MM.1S (cell line): ENCODE measurements around the gene ZNF441.

ENCODE experiments used
- DNase-seq: peaks from one replicate; pipeline ENCODE4 v3.0.0-alpha.2; 2015
- H2AFZ ChIP-seq: fragments of 300-600 bp; sonication (generic); 2 replicates; pipeline ENCODE4 v1.6.0; 2016; ENCODE audit warnings: antibody characterized with exemption, low read length
- H3F3A ChIP-seq: fragments of 300-600 bp; sonication (generic); 2 replicates; pipeline ENCODE4 v1.6.1; 2016; ENCODE audit warnings: mild to moderate bottlenecking, antibody characterized with exemption, low read length, moderate library complexity, mixed read lengths; ENCODE audit not compliant: insufficient read depth
- H3K27ac ChIP-seq: fragments of 300-600 bp; sonication (generic); 2 replicates; pipeline ENCODE4 v1.5.1; 2016; ENCODE audit warnings: mild to moderate bottlenecking, low read length
- H3K27me3 ChIP-seq: fragments of 300-600 bp; sonication (generic); replicated peaks from 2 replicates; pipeline ENCODE4 v1.6.0; 2016; ENCODE audit warnings: low read length; ENCODE audit not compliant: insufficient read depth
- H3K36me3 ChIP-seq: fragments of 300-600 bp; sonication (generic); replicated peaks from 2 replicates; pipeline ENCODE4 v1.6.1; 2016; ENCODE audit warnings: mild to moderate bottlenecking, low read length, mixed read lengths; ENCODE audit not compliant: insufficient read depth
- H3K4me1 ChIP-seq: fragments of 300-600 bp; sonication (generic); 2 replicates; pipeline ENCODE4 v1.6.1; 2016; ENCODE audit warnings: low read length, mixed read lengths
- H3K4me2 ChIP-seq: fragments of 300-600 bp; sonication (generic); 2 replicates; pipeline ENCODE4 v1.6.0; 2016; ENCODE audit warnings: low read depth, low read length
- H3K4me3 ChIP-seq: fragments of 300-600 bp; sonication (generic); 2 replicates; pipeline ENCODE4 v1.5.1; 2016; ENCODE audit warnings: low read length, mixed read lengths
- H3K79me2 ChIP-seq: fragments of 300-600 bp; sonication (generic); 2 replicates; pipeline ENCODE4 v1.6.1; 2016; ENCODE audit warnings: mixed run types, low read length, mixed read lengths
- H3K9ac ChIP-seq: fragments of 300-600 bp; sonication (generic); 2 replicates; pipeline ENCODE4 v1.6.1; 2016; ENCODE audit warnings: low read length, mixed read lengths
- H3K9me2 ChIP-seq: fragments of 300-600 bp; sonication (generic); replicated peaks from 2 replicates; pipeline ENCODE4 v1.6.1; 2016; ENCODE audit warnings: mild to moderate bottlenecking, low read length, mixed read lengths; ENCODE audit not compliant: insufficient read depth
- H3K9me3 ChIP-seq: fragments of 300-600 bp; sonication (generic); replicated peaks from 2 replicates; pipeline ENCODE4 v1.6.1; 2016; ENCODE audit warnings: mild to moderate bottlenecking, low read length, mixed read lengths; ENCODE audit not compliant: insufficient read depth
- H4K20me1 ChIP-seq: fragments of 300-600 bp; sonication (generic); 2 replicates; pipeline ENCODE4 v1.6.1; 2016; ENCODE audit warnings: mild to moderate bottlenecking, low read length, moderate library complexity, mixed read lengths; ENCODE audit not compliant: insufficient read depth
- CTCF ChIP-seq: fragments of 300-600 bp; sonication (generic); IDR thresholded peaks from 2 replicates; pipeline ENCODE4 v1.5.1; 2016; ENCODE audit warnings: antibody characterized with exemption, low read length, mixed read lengths
- EZH2 ChIP-seq: fragments of 300-600 bp; sonication (generic); optimal IDR thresholded peaks from 2 replicates; pipeline ENCODE3; 2017; ENCODE audit warnings: low read depth, mild to moderate bottlenecking, antibody characterized with exemption, low read length, mixed read lengths
- EZH2phosphoT487 ChIP-seq: fragments of 300-600 bp; sonication (generic); IDR thresholded peaks from 2 replicates; pipeline ENCODE4 v1.6.1; 2018; ENCODE audit warnings: antibody characterized with exemption, low read length

ZNF441 gene

GRCh38 chr19:11754663-11755062 is 12.1 kb upstream of the ZNF441 start:
- TF ChIP-seq EZH2 (no peak), EZH2phosphoT487 (no peak)
- no peaks in the 10 kb centered on the region for H3F3A ChIP-seq
- no peak overlapping the region for H3K27ac ChIP-seq
- H3K9me3 ChIP-seq: no peaks in the 10 kb centered on the region
- no peaks in the 10 kb centered on the region for H3K4me1 ChIP-seq
- no peak overlapping the region for H2AFZ ChIP-seq
- H3K9me2 ChIP-seq: no peaks in the 10 kb centered on the region
- no peaks in the 10 kb centered on the region for H4K20me1 ChIP-seq
- H3K36me3 ChIP-seq: no peaks in the 10 kb centered on the region
- no peaks in the 10 kb centered on the region for H3K27me3 ChIP-seq
- DNase-seq: no peak
- no peak overlapping the region for H3K4me2 ChIP-seq
- H3K4me3 ChIP-seq: no peak overlapping the region
- H3K9ac ChIP-seq: no peak overlapping the region
- H3K79me2 ChIP-seq: no peaks in the 10 kb centered on the region

GRCh38 chr19:11756965-11757364 is 9.8 kb upstream of the ZNF441 start:
- Histone ChIP-seq H3K36me3 (no peaks in the 10 kb centered on the region), H3K27ac (no peak overlapping the region), H3K79me2 (no peaks in the 10 kb centered on the region), H3F3A (no peaks in the 10 kb centered on the region), H3K4me3 (no peak overlapping the region), H3K4me1 (no peaks in the 10 kb centered on the region), H3K9me2 (no peaks in the 10 kb centered on the region), H3K9ac (no peak overlapping the region), H3K4me2 (no peak overlapping the region), H4K20me1 (no peaks in the 10 kb centered on the region), H2AFZ (no peak overlapping the region), H3K27me3 (no peaks in the 10 kb centered on the region), H3K9me3 (no peaks in the 10 kb centered on the region)
- no peak for DNase-seq
- TF ChIP-seq CTCF (no peak), EZH2phosphoT487 (no peak), EZH2 (no peak)

GRCh38 chr19:11759805-11760204 is 7.0 kb upstream of the ZNF441 start:
- no peaks in the 10 kb centered on the region for H3K27me3 ChIP-seq
- no peaks in the 10 kb centered on the region for H3K36me3 ChIP-seq
- no peaks in the 10 kb centered on the region for H4K20me1 ChIP-seq
- H3K9me3 ChIP-seq: no peaks in the 10 kb centered on the region
- H3K4me3 ChIP-seq: no peak overlapping the region
- no peak for DNase-seq
- H3K9ac ChIP-seq: no peak overlapping the region
- H3K4me2 ChIP-seq: no peak overlapping the region
- TF ChIP-seq CTCF (no peak), EZH2 (no peak), EZH2phosphoT487 (no peak)
- H2AFZ ChIP-seq: no peak overlapping the region
- H3K27ac ChIP-seq: no peak overlapping the region
- 0 out of 2 replicates have a peak, but pooled peaks cover 6% of the 10 kb centered on the region for H3F3A ChIP-seq
- no peaks in the 10 kb centered on the region for H3K4me1 ChIP-seq
- no peaks in the 10 kb centered on the region for H3K79me2 ChIP-seq
- no peaks in the 10 kb centered on the region for H3K9me2 ChIP-seq

- H3K27ac ChIP-seq: peak overlapping the region; percentile 16; the same call in 1 of the 2 replicates
- H3K9ac ChIP-seq: peak overlapping the region; percentile 45; the same call in 1 of the 2 replicates
- no peaks in the 10 kb centered on the region for H4K20me1 ChIP-seq
- H3K4me1 ChIP-seq: peaks cover 9% of the 10 kb centered on the region; the same call in 1 of the 2 replicates
- H3K79me2 ChIP-seq: peaks cover 10% of the 10 kb centered on the region
- peak overlapping the region; percentile 80 for H3K4me2 ChIP-seq
- peak; percentile 59 for DNase-seq
- H3K4me3 ChIP-seq: peak overlapping the region; percentile 51
- no peaks in the 10 kb centered on the region for H3K9me2 ChIP-seq
- TF ChIP-seq EZH2 (no peak), CTCF (no peak), EZH2phosphoT487 (no peak)
- H2AFZ ChIP-seq: peak overlapping the region; percentile 22; the same call in 1 of the 2 replicates
- H3K36me3 ChIP-seq: no peaks in the 10 kb centered on the region
- H3F3A ChIP-seq: 0 out of 2 replicates have a peak, but pooled peaks cover 6% of the 10 kb centered on the region
- no peaks in the 10 kb centered on the region for H3K9me3 ChIP-seq
- no peaks in the 10 kb centered on the region for H3K27me3 ChIP-seq
Observed at GRCh38 chr19:11763117-11763516, 3.7 kb upstream of the ZNF441 start.
